ENCODE measurements around the gene ADAMTS17. TPM values are rescaled to one million over a fixed set of nuclear protein-coding genes. Genes with fewer than 3 reads are reported as not detected.

ADAMTS17 gene
- total and polyA plus RNA-seq, 8 donors: 0.31 to 14.3 (median 6.3) TPM

GRCh38 chr15:99944131-99944530 is 397.6 kb downstream of the ADAMTS17 start:
- TF ChIP-seq POLR2A (IDR thresholded peaks at IDR 0.05) (no peak), EP300 (IDR thresholded peaks at IDR 0.05) (no peak), POLR2AphosphoS5 (IDR thresholded peaks at IDR 0.05) (no peak)
- TF ChIP-seq, protein P1, sequence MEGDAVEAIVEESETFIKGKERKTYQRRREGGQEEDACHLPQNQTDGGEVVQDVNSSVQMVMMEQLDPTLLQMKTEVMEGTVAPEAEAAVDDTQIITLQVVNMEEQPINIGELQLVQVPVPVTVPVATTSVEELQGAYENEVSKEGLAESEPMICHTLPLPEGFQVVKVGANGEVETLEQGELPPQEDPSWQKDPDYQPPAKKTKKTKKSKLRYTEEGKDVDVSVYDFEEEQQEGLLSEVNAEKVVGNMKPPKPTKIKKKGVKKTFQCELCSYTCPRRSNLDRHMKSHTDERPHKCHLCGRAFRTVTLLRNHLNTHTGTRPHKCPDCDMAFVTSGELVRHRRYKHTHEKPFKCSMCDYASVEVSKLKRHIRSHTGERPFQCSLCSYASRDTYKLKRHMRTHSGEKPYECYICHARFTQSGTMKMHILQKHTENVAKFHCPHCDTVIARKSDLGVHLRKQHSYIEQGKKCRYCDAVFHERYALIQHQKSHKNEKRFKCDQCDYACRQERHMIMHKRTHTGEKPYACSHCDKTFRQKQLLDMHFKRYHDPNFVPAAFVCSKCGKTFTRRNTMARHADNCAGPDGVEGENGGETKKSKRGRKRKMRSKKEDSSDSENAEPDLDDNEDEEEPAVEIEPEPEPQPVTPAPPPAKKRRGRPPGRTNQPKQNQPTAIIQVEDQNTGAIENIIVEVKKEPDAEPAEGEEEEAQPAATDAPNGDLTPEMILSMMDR (IDR thresholded peaks at IDR 0.05): no peak
- H3K27me3 ChIP-seq: no peaks in the 10 kb centered on the region
- H3K4me3 ChIP-seq: no peak overlapping the region
- H3K4me1 ChIP-seq: no peaks in the 10 kb centered on the region
- 80 to 100% (median 88%) methylated on average over 1 of the region's 1 CpG for whole genome bisulfite sequencing, 5 donors
- no peaks in the 10 kb centered on the region for H3K36me3 ChIP-seq
- no peak overlapping the region for H3K27ac ChIP-seq
- no peak for DNase-seq
- intact Hi-C loops (cut with DNase I; ENCODE audit: low total_unique reads): no loop called here
- peaks cover 10 to 41% (median 32%) of the 10 kb centered on the region in 4 donors for H3K9me3 ChIP-seq

- DNase-seq: no peak
- TF ChIP-seq POLR2AphosphoS5 (IDR thresholded peaks at IDR 0.05) (no peak), EP300 (IDR thresholded peaks at IDR 0.05) (no peak)
- Histone ChIP-seq H3K27ac (no peak overlapping the region), H3K4me3 (no peak overlapping the region), H3K4me1 (no peaks in the 10 kb centered on the region), H3K36me3 (no peaks in the 10 kb centered on the region), H3K27me3 (no peaks in the 10 kb centered on the region), H3K9me3 (peaks cover 10 to 42% (median 32%) of the 10 kb centered on the region in 4 donors)
- 88 to 97% (median 94%) methylated on average over 5 to 7 of the region's 7 CpGs for whole genome bisulfite sequencing, 5 donors
- intact Hi-C loops (cut with DNase I; ENCODE audit: low total_unique reads): no loop called here
These were observed 398.3 kb downstream of the ADAMTS17 start for GRCh38 chr15:99943466-99943865.

GRCh38 chr15:99932676-99933402 is 408.9 kb downstream of the ADAMTS17 start:
- no peak for DNase-seq
- Histone ChIP-seq H3K9me3 (no peaks in the 10 kb centered on the region), H3K36me3 (no peaks in the 10 kb centered on the region), H3K27ac (no peak overlapping the region), H3K4me3 (no peak overlapping the region), H3K27me3 (peaks cover 0 to 13% (median 0%) of the 10 kb centered on the region in 3 donors), H3K4me1 (peaks cover 0 to 10% (median 2%) of the 10 kb centered on the region in 4 donors)
- intact Hi-C loops (cut with DNase I; ENCODE audit: low total_unique reads): loop anchor here (10.0 kb wide), 1 partner anchor 402 kb away; no protein-coding TSS in a partner anchor
- WGBS, 5 donors: 75 to 89% (median 85%) methylated on average over 13 of the region's 13 CpGs
- no peak for TF ChIP-seq POLR2A (IDR thresholded peaks at IDR 0.05)
- no peak for TF ChIP-seq EP300 (IDR thresholded peaks at IDR 0.05)
- TF ChIP-seq, protein P1 (IDR thresholded peaks at IDR 0.05): no peak
- no peak for TF ChIP-seq POLR2AphosphoS5 (IDR thresholded peaks at IDR 0.05)

DNA sequence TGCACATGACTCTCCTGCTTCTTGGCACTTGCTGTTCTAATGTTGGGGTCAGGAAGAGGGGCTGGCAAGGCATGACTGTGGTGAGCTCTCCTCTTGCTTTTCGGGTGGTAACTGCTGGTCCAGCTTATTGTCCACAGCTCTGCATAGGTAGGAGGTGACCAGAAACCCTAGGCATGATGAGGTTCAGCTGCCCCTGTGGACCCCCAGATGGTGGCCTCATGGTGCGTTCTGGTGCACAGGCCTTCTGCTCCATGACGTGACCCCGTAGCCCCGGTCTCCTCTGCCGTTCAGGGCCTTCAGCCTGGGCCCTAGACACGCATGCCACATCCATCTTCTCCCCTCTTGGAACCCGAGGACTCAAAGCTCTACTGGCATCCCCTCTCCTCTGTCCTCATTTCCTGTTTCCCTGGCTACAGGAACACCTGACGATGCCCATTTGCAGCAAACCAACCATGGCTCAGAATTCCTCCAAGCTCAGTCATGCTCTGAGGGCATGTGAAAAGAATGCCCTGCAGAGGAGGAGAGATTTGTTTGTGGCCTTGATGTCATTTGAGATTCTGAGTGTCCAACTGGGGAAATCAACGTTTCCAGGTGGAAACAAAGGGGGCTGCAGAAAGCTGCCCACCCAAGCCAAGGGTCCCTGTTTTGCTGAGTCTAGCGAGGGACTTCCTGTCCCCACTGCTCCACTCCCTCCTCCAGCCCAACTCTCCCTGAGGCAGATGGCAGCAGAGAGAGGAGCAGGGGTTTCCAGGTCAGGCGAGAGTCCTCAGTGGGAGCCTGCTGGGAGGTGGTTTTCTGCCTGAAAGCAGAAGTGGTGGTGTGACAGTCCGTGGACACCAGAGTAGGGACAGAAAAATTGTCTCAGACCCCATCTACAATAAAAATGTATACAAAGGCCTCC is 409.8 kb downstream of the ADAMTS17 start:
- no peak for DNase-seq
- Histone ChIP-seq H3K9me3 (no peaks in the 10 kb centered on the region), H3K36me3 (no peaks in the 10 kb centered on the region), H3K27ac (no peak overlapping the region), H3K4me1 (peaks cover 0 to 10% (median 2%) of the 10 kb centered on the region in 4 donors), H3K4me3 (no peak overlapping the region), H3K27me3 (peaks cover 0 to 13% (median 0%) of the 10 kb centered on the region in 3 donors)
- WGBS, 5 donors: 84 to 90% (median 88%) methylated on average over 10 to 13 of the region's 13 CpGs
- intact Hi-C loops (cut with DNase I; ENCODE audit: low total_unique reads): loop anchor here (10.0 kb wide), 1 partner anchor 403 kb away; no protein-coding TSS in a partner anchor
- no peak for TF ChIP-seq POLR2AphosphoS5 (IDR thresholded peaks at IDR 0.05)
- no peak for TF ChIP-seq EP300 (IDR thresholded peaks at IDR 0.05)
- TF ChIP-seq POLR2A (IDR thresholded peaks at IDR 0.05): no peak
- TF ChIP-seq, protein P1 (IDR thresholded peaks at IDR 0.05): no peak
